HEK293 (cell line): ENCODE results near the gene CD74.

Experiments
- KLF9 ChIP-seq: fragments of 450-650 bp; formaldehyde crosslinking; IDR thresholded peaks from 2 replicates; pipeline ENCODE4 v1.5.1; 2016; ENCODE audit warnings: missing biosample characterization, missing genetic modification characterization, low read depth
- SP2 ChIP-seq: fragments of 450-650 bp; formaldehyde crosslinking; IDR thresholded peaks from 2 replicates; pipeline ENCODE4 v1.5.1; 2016; ENCODE audit warnings: missing biosample characterization, missing genetic modification characterization
- SP3 ChIP-seq: fragments of 450-650 bp; formaldehyde crosslinking; IDR thresholded peaks from 2 replicates; pipeline ENCODE4 v1.5.1; 2016; ENCODE audit warnings: missing biosample characterization, missing genetic modification characterization
- ZNF660 ChIP-seq: fragments of 450-650 bp; IDR thresholded peaks from 2 replicates; pipeline ENCODE4 v1.5.1; 2018; ENCODE audit warnings: missing biosample characterization, mild to moderate bottlenecking, missing genetic modification characterization
- ZNF777 ChIP-seq: fragments of 450-650 bp; formaldehyde crosslinking; IDR thresholded peaks from 2 replicates; pipeline ENCODE4 v1.5.1; 2017; ENCODE audit warnings: missing biosample characterization, missing genetic modification characterization, borderline replicate concordance
- TF ChIP-seq, protein P1 (sequence below): fragments of 450-650 bp; formaldehyde crosslinking; IDR thresholded peaks from 2 replicates; pipeline ENCODE4 v1.5.1; 2016; ENCODE audit warnings: missing biosample characterization, missing genetic modification characterization
- TF ChIP-seq, protein P2 (sequence below): fragments of 450-650 bp; formaldehyde crosslinking; IDR thresholded peaks from 2 replicates; pipeline ENCODE4 v1.5.1; 2016; ENCODE audit warnings: missing biosample characterization, missing genetic modification characterization

DNA sequence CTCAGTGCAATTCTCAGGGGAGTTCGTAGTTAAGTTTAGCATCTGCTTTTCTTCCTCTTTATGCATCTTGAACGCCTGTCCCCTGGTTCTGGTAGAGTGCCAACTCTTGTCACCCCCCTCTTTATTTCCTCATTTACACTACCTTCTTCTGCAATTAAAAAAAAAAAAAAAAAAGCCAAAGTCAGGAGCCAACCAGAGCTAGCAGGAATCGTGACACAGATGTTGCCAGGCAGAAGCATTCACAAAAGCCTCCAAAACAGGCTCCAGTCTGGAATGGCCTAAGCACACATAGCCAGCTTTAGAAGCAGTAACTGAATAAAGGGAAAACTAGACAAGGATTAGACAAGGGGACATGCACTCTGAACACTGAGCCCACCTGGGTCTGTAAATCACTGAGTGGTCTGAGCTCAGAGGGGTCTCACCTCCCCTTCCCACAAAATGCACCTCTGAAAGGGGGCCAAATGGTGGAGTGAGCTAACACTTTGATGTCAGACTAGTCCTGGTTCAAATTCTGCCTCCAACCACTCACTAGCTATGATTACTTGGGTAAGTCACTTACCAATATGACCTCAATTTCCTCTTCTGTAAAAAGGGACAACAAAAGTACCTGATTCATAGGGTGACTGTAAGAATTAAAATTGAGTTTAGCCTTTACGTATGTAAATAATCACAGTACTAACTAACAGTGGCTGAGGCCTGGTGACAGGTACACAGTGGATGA lies 2.0 kb downstream of the CD74 start:
- TF ChIP-seq, protein P1, sequence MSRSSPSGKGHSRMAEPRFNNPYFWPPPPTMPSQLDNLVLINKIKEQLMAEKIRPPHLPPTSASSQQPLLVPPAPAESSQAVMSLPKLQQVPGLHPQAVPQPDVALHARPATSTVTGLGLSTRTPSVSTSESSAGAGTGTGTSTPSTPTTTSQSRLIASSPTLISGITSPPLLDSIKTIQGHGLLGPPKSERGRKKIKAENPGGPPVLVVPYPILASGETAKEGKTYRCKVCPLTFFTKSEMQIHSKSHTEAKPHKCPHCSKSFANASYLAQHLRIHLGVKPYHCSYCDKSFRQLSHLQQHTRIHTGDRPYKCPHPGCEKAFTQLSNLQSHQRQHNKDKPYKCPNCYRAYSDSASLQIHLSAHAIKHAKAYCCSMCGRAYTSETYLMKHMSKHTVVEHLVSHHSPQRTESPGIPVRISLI (tag by site-specific recombination) = peak; percentile 99
- TF ChIP-seq SP2 (tag by site-specific recombination) = no peak
- TF ChIP-seq SP3 = no peak
- TF ChIP-seq, protein P2, sequence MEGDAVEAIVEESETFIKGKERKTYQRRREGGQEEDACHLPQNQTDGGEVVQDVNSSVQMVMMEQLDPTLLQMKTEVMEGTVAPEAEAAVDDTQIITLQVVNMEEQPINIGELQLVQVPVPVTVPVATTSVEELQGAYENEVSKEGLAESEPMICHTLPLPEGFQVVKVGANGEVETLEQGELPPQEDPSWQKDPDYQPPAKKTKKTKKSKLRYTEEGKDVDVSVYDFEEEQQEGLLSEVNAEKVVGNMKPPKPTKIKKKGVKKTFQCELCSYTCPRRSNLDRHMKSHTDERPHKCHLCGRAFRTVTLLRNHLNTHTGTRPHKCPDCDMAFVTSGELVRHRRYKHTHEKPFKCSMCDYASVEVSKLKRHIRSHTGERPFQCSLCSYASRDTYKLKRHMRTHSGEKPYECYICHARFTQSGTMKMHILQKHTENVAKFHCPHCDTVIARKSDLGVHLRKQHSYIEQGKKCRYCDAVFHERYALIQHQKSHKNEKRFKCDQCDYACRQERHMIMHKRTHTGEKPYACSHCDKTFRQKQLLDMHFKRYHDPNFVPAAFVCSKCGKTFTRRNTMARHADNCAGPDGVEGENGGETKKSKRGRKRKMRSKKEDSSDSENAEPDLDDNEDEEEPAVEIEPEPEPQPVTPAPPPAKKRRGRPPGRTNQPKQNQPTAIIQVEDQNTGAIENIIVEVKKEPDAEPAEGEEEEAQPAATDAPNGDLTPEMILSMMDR (tag by site-specific recombination) = no peak
- no peak for TF ChIP-seq ZNF660 (tag by site-specific recombination)
- no peak for TF ChIP-seq ZNF777 (tag by site-specific recombination)
- TF ChIP-seq KLF9 (tag by site-specific recombination) = no peak
